Mesenchymal stem cell (in vitro differentiated cells and primary cell): ENCODE results near the gene KLHDC8A.

Source experiments
- DNase-seq: peaks from one replicate; pipeline ENCODE4 v3.0.0-alpha.2; 2013
- H2AFZ ChIP-seq: one replicate; pipeline ENCODE4 v1.6.1; 2013; ENCODE audit warnings: low read depth, mild to moderate bottlenecking, control low read depth, inconsistent platforms, low read length, moderate library complexity
- H2AK5ac ChIP-seq: 2 replicates; pipeline ENCODE4 v1.6.1; 2013; ENCODE audit warnings: low read length, moderate library complexity, mild to moderate bottlenecking, inconsistent platforms; ENCODE audit not compliant: severe bottlenecking
- H2BK120ac ChIP-seq: one replicate; pipeline ENCODE4 v1.6.1; 2013; ENCODE audit warnings: low read depth, mild to moderate bottlenecking, inconsistent platforms, low read length, moderate library complexity
- H2BK12ac ChIP-seq, 2 experiments: one replicate each; pipeline ENCODE4 v1.6.1; 2013; ENCODE audit warnings: inconsistent platforms in 2 of 2, low read length in 2 of 2, mild to moderate bottlenecking in 2 of 2, moderate library complexity in 2 of 2, control low read depth in 1 of 2
- H2BK15ac ChIP-seq: one replicate; pipeline ENCODE4 v1.6.1; 2013; ENCODE audit warnings: mild to moderate bottlenecking, low read depth, inconsistent platforms; ENCODE audit not compliant: poor library complexity, severe bottlenecking
- H2BK5ac ChIP-seq: 2 replicates; pipeline ENCODE4 v1.6.1; 2013; ENCODE audit warnings: low read depth, mild to moderate bottlenecking, low read length, control low read depth, inconsistent platforms; ENCODE audit not compliant: poor library complexity, severe bottlenecking
- H3K14ac ChIP-seq, 2 experiments: one replicate each; pipeline ENCODE4 v1.6.1; 2013; ENCODE audit warnings: inconsistent platforms in 2 of 2, low read length in 2 of 2, control low read depth in 1 of 2, mild to moderate bottlenecking in 1 of 2, moderate library complexity in 1 of 2
- H3K18ac ChIP-seq, 2 experiments: one replicate each; pipeline ENCODE4 v1.6.1; 2013; ENCODE audit warnings: inconsistent platforms in 2 of 2, low read length in 2 of 2, control low read depth in 1 of 2, low read depth in 1 of 2, mild to moderate bottlenecking in 1 of 2
- H3K23ac ChIP-seq, 2 experiments: one replicate each; pipeline ENCODE4 v1.6.1; 2013; ENCODE audit warnings: inconsistent platforms in 2 of 2, low read length in 2 of 2, mild to moderate bottlenecking in 2 of 2, moderate library complexity in 2 of 2, control low read depth in 1 of 2
- H3K27ac ChIP-seq: 2 replicates; pipeline ENCODE4 v1.5.1; 2013; ENCODE audit warnings: mild to moderate bottlenecking, moderate library complexity, low read length, control low read depth, inconsistent platforms; ENCODE audit not compliant: poor library complexity, severe bottlenecking
- H3K27me3 ChIP-seq, 2 experiments: 2 replicates each; pipeline versions ENCODE4 v1.6.1 to v1.7.0; 2013; ENCODE audit warnings: low read length in 2 of 2, mild to moderate bottlenecking in 2 of 2, moderate library complexity in 2 of 2, control low read depth in 1 of 2, inconsistent platforms in 1 of 2; ENCODE audit not compliant: control insufficient read depth in 1 of 2, insufficient read depth in 1 of 2
- H3K36me3 ChIP-seq, 2 experiments: 2 replicates each; pipeline versions ENCODE4 v1.6.1 to v1.7.0; 2013; ENCODE audit warnings: low read length in 2 of 2, control low read depth in 1 of 2, inconsistent platforms in 1 of 2, low read depth in 1 of 2, mild to moderate bottlenecking in 1 of 2; ENCODE audit not compliant: insufficient read depth in 2 of 2, control insufficient read depth in 1 of 2
- H3K4ac ChIP-seq, 2 experiments: one replicate each; pipeline ENCODE4 v1.6.1; 2013; ENCODE audit warnings: inconsistent platforms in 2 of 2, low read length in 2 of 2, mild to moderate bottlenecking in 2 of 2, moderate library complexity in 2 of 2, control low read depth in 1 of 2, low read depth in 1 of 2
- H3K4me1 ChIP-seq: 2 replicates; pipeline ENCODE4 v1.6.1; 2013; ENCODE audit warnings: low read depth, low read length, control low read depth; ENCODE audit not compliant: control insufficient read depth, insufficient read depth
- H3K4me2 ChIP-seq: 2 replicates; pipeline ENCODE4 v1.6.1; 2013; ENCODE audit warnings: low read length, mild to moderate bottlenecking, inconsistent platforms; ENCODE audit not compliant: poor library complexity, severe bottlenecking
- H3K4me3 ChIP-seq, 2 experiments: 2 replicates each; pipeline versions ENCODE4 v1.5.1 to v1.7.0; 2013; ENCODE audit warnings: low read length in 2 of 2, mild to moderate bottlenecking in 2 of 2, control low read depth in 1 of 2, low read depth in 1 of 2; ENCODE audit not compliant: insufficient read depth in 1 of 2
- H3K79me1 ChIP-seq: replicated peaks from 2 replicates; pipeline ENCODE4 v1.6.1; 2013; ENCODE audit warnings: mild to moderate bottlenecking, control low read depth, low read length, inconsistent platforms; ENCODE audit not compliant: poor library complexity, severe bottlenecking
- H3K9ac ChIP-seq: 2 replicates; pipeline ENCODE4 v1.7.0; 2013; ENCODE audit warnings: mild to moderate bottlenecking, low read length, moderate library complexity
- H3K9me3 ChIP-seq: 2 replicates; pipeline ENCODE4 v1.7.0; 2013; ENCODE audit warnings: mild to moderate bottlenecking, low read length; ENCODE audit not compliant: control insufficient read depth
- H4K8ac ChIP-seq: one replicate; pipeline ENCODE4 v1.6.1; 2013; ENCODE audit warnings: inconsistent platforms, mild to moderate bottlenecking, low read length, moderate library complexity
- H4K91ac ChIP-seq: one replicate; pipeline ENCODE4 v1.6.1; 2013; ENCODE audit warnings: mild to moderate bottlenecking, low read length, inconsistent platforms
- WGBS: methylation state at CpG from one replicate; pipeline ENCODE4 v1.1.7; 2013; ENCODE audit warnings: mixed read lengths; 5-methylcytosine and 5-hydroxymethylcytosine counted together

KLHDC8A gene

DNA sequence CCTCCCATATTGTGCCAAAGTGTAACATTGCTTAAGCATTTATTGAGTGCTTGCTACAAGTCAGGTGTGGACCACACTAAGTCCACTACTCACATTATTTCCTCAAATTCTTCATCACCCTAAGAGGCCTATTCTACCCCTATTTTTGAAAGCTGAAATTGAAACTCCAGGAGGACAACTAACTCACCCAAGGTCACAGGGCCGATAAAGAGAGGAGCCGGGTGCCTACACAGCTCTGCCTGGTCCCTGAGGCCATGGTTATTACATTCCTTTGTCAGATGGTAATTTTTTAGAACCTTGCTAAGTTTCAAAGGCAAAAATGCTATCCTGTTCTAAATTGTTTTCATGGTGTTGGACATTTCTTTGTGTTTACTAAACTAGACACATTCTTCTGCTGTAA is 24.2 kb upstream of the KLHDC8A start:
- WGBS: 38% methylated on average over 2 of the region's 2 CpGs
- Histone ChIP-seq H3K79me1 (no peaks in the 10 kb centered on the region), H3K27me3 (peaks cover 36 to 44% of the 10 kb centered on the region in 2 experiments), H2BK5ac (no peak overlapping the region), H3K9ac (no peak overlapping the region), H3K9me3 (no peaks in the 10 kb centered on the region), H3K36me3 (no peaks in the 10 kb centered on the region), H2BK120ac (no peak overlapping the region), H3K27ac (no peak overlapping the region), H3K4ac (no peak overlapping the region), H2BK15ac (no peak overlapping the region), H4K91ac (no peak overlapping the region), H2BK12ac (no peak overlapping the region), H2AK5ac (no peak overlapping the region), H3K14ac (no peak overlapping the region), H3K18ac (no peak overlapping the region), H3K4me1 (peaks cover under 1% of the 10 kb centered on the region), H3K4me3 (no peak overlapping the region), H3K4me2 (no peak overlapping the region), H2AFZ (no peak overlapping the region), H3K23ac (no peak overlapping the region), H4K8ac (no peak overlapping the region)
- no peak for DNase-seq

GRCh38 chr1:205379056-205379455 is 22.3 kb upstream of the KLHDC8A start:
- no peak overlapping the region for H4K91ac ChIP-seq
- no peak overlapping the region for H3K4ac ChIP-seq
- no peak overlapping the region for H2AK5ac ChIP-seq
- peaks cover 4% of the 10 kb centered on the region for H3K4me1 ChIP-seq
- H3K9ac ChIP-seq: no peak overlapping the region
- no peak overlapping the region for H3K23ac ChIP-seq
- H3K4me3 ChIP-seq: no peak overlapping the region
- no peak overlapping the region for H2BK15ac ChIP-seq
- 65% methylated on average over 5 of the region's 8 CpGs for WGBS
- H3K79me1 ChIP-seq: no peaks in the 10 kb centered on the region
- no peak overlapping the region for H3K18ac ChIP-seq
- no peak overlapping the region for H3K14ac ChIP-seq
- no peak overlapping the region for H3K27ac ChIP-seq
- H2BK120ac ChIP-seq: no peak overlapping the region
- no peak overlapping the region for H4K8ac ChIP-seq
- no peak for DNase-seq
- no peak overlapping the region for H3K4me2 ChIP-seq
- no peaks in the 10 kb centered on the region for H3K36me3 ChIP-seq
- H3K27me3 ChIP-seq: peaks cover 35 to 46% of the 10 kb centered on the region in 2 experiments
- H3K9me3 ChIP-seq: no peaks in the 10 kb centered on the region
- no peak overlapping the region for H2BK12ac ChIP-seq
- no peak overlapping the region for H2AFZ ChIP-seq
- H2BK5ac ChIP-seq: no peak overlapping the region

- H3K23ac ChIP-seq: no peak overlapping the region
- no peak overlapping the region for H2AFZ ChIP-seq
- H2AK5ac ChIP-seq: no peak overlapping the region
- H2BK15ac ChIP-seq: no peak overlapping the region
- H3K4me1 ChIP-seq: peaks cover 4% of the 10 kb centered on the region
- no peak overlapping the region for H3K18ac ChIP-seq
- H3K36me3 ChIP-seq: no peaks in the 10 kb centered on the region
- no peak overlapping the region for H2BK5ac ChIP-seq
- no peak overlapping the region for H3K14ac ChIP-seq
- H4K8ac ChIP-seq: no peak overlapping the region
- H3K27ac ChIP-seq: no peak overlapping the region
- H3K9me3 ChIP-seq: no peaks in the 10 kb centered on the region
- peaks cover 35 to 60% of the 10 kb centered on the region in 2 experiments for H3K27me3 ChIP-seq
- H3K4me2 ChIP-seq: no peak overlapping the region
- H4K91ac ChIP-seq: no peak overlapping the region
- H2BK120ac ChIP-seq: no peak overlapping the region
- no peak overlapping the region for H2BK12ac ChIP-seq
- DNase-seq: no peak
- H3K79me1 ChIP-seq: no peaks in the 10 kb centered on the region
- H3K4ac ChIP-seq: no peak overlapping the region
- H3K4me3 ChIP-seq: no peak overlapping the region
- no peak overlapping the region for H3K9ac ChIP-seq
- 73% methylated on average over 3 of the region's 3 CpGs for WGBS
Observed at GRCh38 chr1:205377355-205377754, 20.6 kb upstream of the KLHDC8A start.

GRCh38 chr1:205376739-205377138 is 20.0 kb upstream of the KLHDC8A start:
- H2BK12ac ChIP-seq: no peak overlapping the region
- no peaks in the 10 kb centered on the region for H3K36me3 ChIP-seq
- no peak overlapping the region for H3K9ac ChIP-seq
- H3K27me3 ChIP-seq: peaks cover 33 to 62% of the 10 kb centered on the region in 2 experiments
- no peaks in the 10 kb centered on the region for H3K79me1 ChIP-seq
- H3K4ac ChIP-seq: no peak overlapping the region
- no peak overlapping the region for H3K18ac ChIP-seq
- H4K91ac ChIP-seq: no peak overlapping the region
- no peak overlapping the region for H3K14ac ChIP-seq
- peaks cover 4% of the 10 kb centered on the region for H3K4me1 ChIP-seq
- DNase-seq: no peak
- H3K4me3 ChIP-seq: no peak overlapping the region
- no peak overlapping the region for H3K23ac ChIP-seq
- 100% methylated on average over 2 of the region's 4 CpGs for WGBS
- H4K8ac ChIP-seq: no peak overlapping the region
- no peak overlapping the region for H2BK15ac ChIP-seq
- no peak overlapping the region for H3K4me2 ChIP-seq
- no peak overlapping the region for H3K27ac ChIP-seq
- no peak overlapping the region for H2AFZ ChIP-seq
- no peak overlapping the region for H2AK5ac ChIP-seq
- peaks cover 2% of the 10 kb centered on the region for H3K9me3 ChIP-seq
- H2BK120ac ChIP-seq: no peak overlapping the region
- H2BK5ac ChIP-seq: no peak overlapping the region
